GM12878 (cell line): ENCODE measurements around the gene NDUFB7. TPM values are rescaled to one million over a fixed set of nuclear protein-coding genes. Genes with fewer than 3 reads are reported as not detected.

Experiments
- CEBPB ChIP-seq, 2 experiments: fragments of 150-350 bp in 1 of 2; IDR thresholded peaks; 2 replicates each; pipeline ENCODE4 v1.6.1; 2012 to 2014; ENCODE audit warnings: low read depth in 2 of 2, low read length in 2 of 2, borderline replicate concordance in 1 of 2, inconsistent platforms in 1 of 2
- CUX1 ChIP-seq: IDR thresholded peaks from 2 replicates; pipeline ENCODE4 v1.6.1; 2012; ENCODE audit warnings: improper control_type of control experiment, low read depth, low read length; ENCODE audit not compliant: insufficient replicate concordance
- E2F8 ChIP-seq: fragments of 450-650 bp; IDR thresholded peaks from 2 replicates; pipeline ENCODE4 v1.6.1; 2018; ENCODE audit warnings: mild to moderate bottlenecking, low read depth, moderate library complexity; ENCODE audit not compliant: partially characterized antibody
- HDAC6 ChIP-seq: fragments of 200-600 bp; sonication (generic); IDR thresholded peaks from one replicate; pipeline ENCODE4 v1.8.0; 2017; ENCODE audit warnings: antibody characterized with exemption; ENCODE audit not compliant: unreplicated experiment
- IRF4 ChIP-seq: IDR thresholded peaks from 2 replicates; pipeline ENCODE4 v1.6.1; 2011; ENCODE audit warnings: low read depth, low read length
- MEF2A ChIP-seq: IDR thresholded peaks from 2 replicates; pipeline ENCODE4 v1.6.1; 2011; ENCODE audit warnings: low read depth, mild to moderate bottlenecking, low read length, moderate library complexity; ENCODE audit not compliant: insufficient read depth
- MTA2 ChIP-seq: fragments of 450-650 bp; IDR thresholded peaks from 2 replicates; pipeline ENCODE4 v1.6.1; 2016; ENCODE audit warnings: low read depth, mild to moderate bottlenecking, moderate library complexity
- NFYA ChIP-seq: IDR thresholded peaks from 2 replicates; pipeline ENCODE4 v1.6.1; 2011; ENCODE audit warnings: low read depth, mild to moderate bottlenecking, low read length, improper control_type of control experiment, borderline replicate concordance
- NRF1 ChIP-seq: conservative IDR thresholded peaks from 2 replicates; pipeline ENCODE4 v1.6.1; 2011; ENCODE audit warnings: mild to moderate bottlenecking, low read depth, low read length, improper control_type of control experiment
- PBX3 ChIP-seq: IDR thresholded peaks from 2 replicates; pipeline ENCODE4 v1.6.1; 2011; ENCODE audit warnings: mild to moderate bottlenecking, low read depth, low read length, moderate library complexity; ENCODE audit not compliant: insufficient replicate concordance
- POLR2A ChIP-seq: IDR thresholded peaks from 2 replicates; pipeline ENCODE4 v1.6.1; 2011; ENCODE audit warnings: low read depth, mild to moderate bottlenecking, low read length
- POLR2AphosphoS2 ChIP-seq: IDR thresholded peaks from 2 replicates; pipeline ENCODE4 v1.6.1; 2011; ENCODE audit warnings: low read depth, mild to moderate bottlenecking, low read length, improper control_type of control experiment, moderate library complexity
- RELA ChIP-seq: fragments of 450-650 bp; IDR thresholded peaks from 2 replicates; pipeline ENCODE4 v1.8.0; 2014; ENCODE audit warnings: borderline replicate concordance; ENCODE audit not compliant: partially characterized antibody
- SPI1 ChIP-seq: IDR thresholded peaks from 2 replicates; pipeline ENCODE4 v1.6.1; 2011; ENCODE audit warnings: low read depth, mild to moderate bottlenecking, low read length, moderate library complexity, borderline replicate concordance; ENCODE audit not compliant: insufficient read depth
- YY1 ChIP-seq: IDR thresholded peaks from 2 replicates; pipeline ENCODE4 v1.6.1; 2011; ENCODE audit warnings: low read depth, mild to moderate bottlenecking, low read length
- ZNF384 ChIP-seq: IDR thresholded peaks from 2 replicates; pipeline ENCODE4 v1.6.1; 2012; ENCODE audit warnings: low read depth, mild to moderate bottlenecking, low read length, improper control_type of control experiment, borderline replicate concordance
- ZNF687 ChIP-seq: fragments of 450-650 bp; IDR thresholded peaks from 2 replicates; pipeline ENCODE4 v1.6.1; 2017; ENCODE audit warnings: mild to moderate bottlenecking, moderate library complexity
- polyA plus RNA-seq, 11 experiments: library from polyadenylated mRNA; depleted of rRNA in 4 of 11; unstranded in 6 of 11; stranded (reverse) in 5 of 11; fragments of >200 nt; fragmentation: Nextera tagmentation in 4 of 11; fragmentation: Illumina TruSeq in 1 of 11; extraction: Ambion mirVana in 4 of 11; extraction: Trizol in 1 of 11; gene quantifications; 1 replicate in 1 of 11; 2 replicates in 10 of 11; pipeline versions ENCODE4 v1.2.1 to v1.2.3, GENCODE V29; 2011 to 2016; ENCODE audit warnings: inconsistent platforms in 2 of 11, missing spikeins in 2 of 11, low read depth in 1 of 11
- total RNA-seq, 4 experiments: library from RNA; depleted of rRNA in 3 of 4; stranded (reverse); fragments of >200 nt in 3 of 4; fragmentation: Illumina TruSeq in 1 of 4; extraction: Trizol in 1 of 4; gene quantifications; 2 replicates each; pipeline versions ENCODE4 v1.2.1 to v1.2.3, GENCODE V29; 2013 to 2021

NDUFB7 gene
- total and polyA plus RNA-seq, 10 of the 15 experiments (the other 5 are each of a cell fraction or from before 2014, with no cell fraction given) = 14.6 to 480 (median 182) TPM

- TF ChIP-seq SPI1 (peak; percentile 91), IRF4 (no peak), NRF1 (no peak), NFYA (no peak), POLR2AphosphoS2 (no peak), YY1 (peak; percentile 28; the same call in 1 of the 2 replicates), ZNF687 (peak; percentile 77), HDAC6 (no peak), MEF2A (peak; percentile 65; the same call in 1 of the 2 replicates), RELA (peak; percentile 17), PBX3 (no peak), POLR2A (peak; percentile 38; the same call in 1 of the 2 replicates), MTA2 (peak; percentile 66), E2F8 (no peak), CEBPB (IDR thresholded peaks at IDR 0.05; ENCODE audit: borderline replicate concordance in 1 of 2, low read depth in 2 of 2, low read length in 2 of 2) (no peak), ZNF384 (no peak), CUX1 (peak; percentile 65)
Measured at GRCh38 chr19:14603990-14604387, 32.1 kb upstream of the NDUFB7 start (continued).
